ENCODE data around the gene ARMC7. TPM values are rescaled to one million over a fixed set of nuclear protein-coding genes. Genes with fewer than 3 reads are reported as not detected.

ARMC7 gene
- total RNA-seq, 1 donor from 2014 or later, result 12.3 TPM

- TF ChIP-seq CTCF (conservative IDR thresholded peaks at IDR 0.05; ENCODE audit: low read depth, low read length), result no peak
- H3K4me3 ChIP-seq (ENCODE audit: low read depth, low read length), result no peak overlapping the region
- no peak for DNase-seq (ENCODE audit: low read depth)
Measured at GRCh38 chr17:75103601-75104554, 5.9 kb upstream of the ARMC7 start.

DNA sequence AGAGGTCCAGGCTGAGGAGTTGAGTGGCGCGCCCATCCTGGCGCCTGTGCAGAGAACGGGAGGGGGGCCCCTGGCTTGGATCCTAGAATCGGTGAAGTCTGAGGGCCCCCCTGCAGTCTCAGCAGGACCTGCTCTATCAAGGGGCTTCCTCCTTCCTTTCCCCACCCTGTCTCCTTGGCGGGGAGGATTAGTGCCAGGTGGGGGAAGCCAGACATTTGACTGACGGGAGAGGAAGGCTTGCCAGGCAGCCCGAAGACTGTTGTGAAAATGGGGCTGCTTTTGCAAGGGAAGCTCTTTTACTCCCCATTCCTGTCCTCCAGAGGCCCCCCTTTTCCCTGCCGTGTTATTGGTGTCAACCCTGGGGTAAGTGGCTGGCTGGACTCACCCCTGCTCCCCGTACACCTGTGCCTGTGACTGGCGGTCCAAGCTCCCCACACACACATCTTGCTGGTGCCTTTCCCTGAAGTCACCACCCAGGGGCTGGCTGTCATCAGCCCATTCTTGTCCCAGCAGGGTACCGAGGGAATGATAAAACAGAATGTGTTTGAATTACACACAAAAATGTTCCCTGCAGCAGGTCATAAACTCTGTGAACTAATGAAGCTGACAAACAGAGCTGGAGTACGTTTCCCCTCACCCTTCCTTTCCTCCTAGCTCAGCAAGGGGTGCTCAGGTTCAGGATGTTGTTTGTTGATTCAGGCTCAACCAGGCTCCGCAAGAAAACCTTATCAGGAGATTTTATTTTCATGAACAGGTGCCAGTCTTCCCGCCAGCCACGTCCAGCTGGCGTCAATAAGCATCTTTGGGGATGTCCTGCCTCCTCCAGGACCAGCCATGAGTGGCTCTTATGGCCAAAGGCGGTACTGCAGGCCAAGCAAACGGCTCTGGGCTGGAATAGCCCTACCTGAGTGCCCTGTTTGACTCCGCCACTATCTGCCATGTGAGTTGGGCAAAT is 4.4 kb upstream of the ARMC7 start:
- H3K4me3 ChIP-seq (ENCODE audit: low read depth, low read length), result no peak overlapping the region
- no peak for DNase-seq (ENCODE audit: low read depth)
- TF ChIP-seq CTCF (conservative IDR thresholded peaks at IDR 0.05; ENCODE audit: low read depth, low read length), result peak; percentile 76

DNA sequence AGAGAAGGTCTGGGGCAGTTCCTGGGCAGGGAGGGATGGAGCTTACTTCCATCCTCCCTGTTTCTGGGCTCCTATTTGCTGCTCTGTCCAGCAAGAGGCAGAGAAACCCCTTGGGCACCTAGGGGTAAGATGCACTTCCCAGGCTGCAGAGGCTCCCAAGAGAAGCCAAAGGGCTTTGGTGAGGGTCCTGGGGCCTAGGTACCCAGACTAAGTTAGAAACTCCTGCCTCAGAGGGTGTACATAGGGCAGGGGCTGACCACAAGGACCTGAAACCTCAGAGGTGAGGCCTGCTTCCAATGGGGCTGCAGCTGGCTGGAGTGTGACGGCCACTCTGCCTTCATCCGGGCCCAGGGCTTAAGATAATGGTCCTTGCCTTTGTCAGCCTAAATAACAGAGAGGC is 1.6 kb upstream of the ARMC7 start:
- no peak overlapping the region for H3K4me3 ChIP-seq (ENCODE audit: low read depth, low read length)
- no peak for DNase-seq (ENCODE audit: low read depth)
- no peak for TF ChIP-seq CTCF (conservative IDR thresholded peaks at IDR 0.05; ENCODE audit: low read depth, low read length)

DNA sequence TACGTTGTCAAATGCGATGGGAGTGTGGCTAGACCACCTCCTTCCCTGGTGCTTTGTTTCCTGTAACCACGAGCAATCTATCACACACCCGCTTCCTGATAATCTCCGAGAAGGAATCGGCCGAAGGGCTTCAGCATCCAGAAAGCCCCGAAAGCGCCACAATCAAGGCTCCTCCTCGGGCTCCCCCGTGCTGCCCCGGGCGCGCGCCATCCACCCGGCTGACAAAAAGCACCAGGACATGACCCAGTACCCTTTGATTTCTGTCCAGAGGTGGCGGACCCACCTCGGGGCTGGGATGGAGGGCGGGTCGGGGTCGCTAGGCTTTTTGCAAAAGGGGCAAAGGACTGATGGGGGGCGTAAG is 743 bp upstream of the ARMC7 start:
- no peak for TF ChIP-seq CTCF (conservative IDR thresholded peaks at IDR 0.05; ENCODE audit: low read depth, low read length)
- H3K4me3 ChIP-seq (ENCODE audit: low read depth, low read length), result peak overlapping the region; percentile 71
- no peak for DNase-seq (ENCODE audit: low read depth)

- no peak for TF ChIP-seq CTCF (conservative IDR thresholded peaks at IDR 0.05; ENCODE audit: low read depth, low read length)
- DNase-seq (ENCODE audit: low read depth), result no peak
Measured at GRCh38 chr17:75110234-75110937, 617 bp downstream of the ARMC7 start.

GRCh38 chr17:75111777-75112335 is 2.1 kb downstream of the ARMC7 start:
- DNase-seq (ENCODE audit: low read depth), result no peak
- TF ChIP-seq CTCF (conservative IDR thresholded peaks at IDR 0.05; ENCODE audit: low read depth, low read length), result no peak

More at GRCh38 chr17:75110234-75110937, 617 bp downstream of the ARMC7 start:
- H3K4me3 ChIP-seq (ENCODE audit: low read depth, low read length), result peak overlapping the region; percentile 71

More at GRCh38 chr17:75111777-75112335, 2.1 kb downstream of the ARMC7 start:
- peak overlapping the region; percentile 24 for H3K4me3 ChIP-seq (ENCODE audit: low read depth, low read length)

Data from epithelial cell of proximal tubule (primary cell).